GM12891 (cell line): ENCODE measurements around the gene PPP1R10.

Experiments
- POLR2A ChIP-seq: IDR thresholded peaks from 2 replicates; pipeline ENCODE4 v1.6.1; 2011; ENCODE audit warnings: low read depth, low read length, control low read depth
- POLR2AphosphoS5 ChIP-seq: IDR thresholded peaks from 2 replicates; pipeline ENCODE4 v1.6.1; 2011; ENCODE audit warnings: low read depth, low read length, control low read depth
- POU2F2 ChIP-seq: IDR thresholded peaks from 2 replicates; pipeline ENCODE4 v1.6.1; 2011; ENCODE audit warnings: low read depth, mild to moderate bottlenecking, control low read depth, low read length, moderate library complexity
- SPI1 ChIP-seq: IDR thresholded peaks from 2 replicates; pipeline ENCODE4 v1.6.1; 2011; ENCODE audit warnings: low read depth, low read length, control low read depth
- TAF1 ChIP-seq: IDR thresholded peaks from 2 replicates; pipeline ENCODE4 v1.6.1; 2011; ENCODE audit warnings: low read depth, low read length, control low read depth

- TF ChIP-seq SPI1 (no peak), POLR2A (0 out of 2 replicates have a peak, but pooled peaks have one; percentile 18), POLR2AphosphoS5 (peak; percentile 3; the same call in 1 of the 2 replicates), TAF1 (no peak), POU2F2 (no peak)
Observed at GRCh38 chr6:30562470-30563425, 54.3 kb downstream of the PPP1R10 start.
